Large intestine (tissue), 3 donors: Measurements from ENCODE around the gene MGST2. TPM values are rescaled to one million over a fixed set of nuclear protein-coding genes. Genes with fewer than 3 reads are reported as not detected.

ENCODE experiments used
- DNase-seq, 2 donors: peaks; one replicate each; pipeline versions ENCODE4 v3.0.0 to v3.0.0-alpha.2; 2013
- H3K27ac ChIP-seq: one replicate; pipeline ENCODE4 v1.5.1; 2013; ENCODE audit warnings: low read length
- H3K27me3 ChIP-seq: 2 replicates; pipeline ENCODE4 v1.6.1; 2013; ENCODE audit warnings: low read length; ENCODE audit not compliant: control insufficient read depth, insufficient read depth
- H3K36me3 ChIP-seq: 2 replicates; pipeline ENCODE4 v1.6.1; 2013; ENCODE audit warnings: low read length; ENCODE audit not compliant: control insufficient read depth, insufficient read depth
- H3K4me1 ChIP-seq: one replicate; pipeline ENCODE4 v1.6.1; 2013; ENCODE audit warnings: low read length; ENCODE audit not compliant: control insufficient read depth, insufficient read depth
- H3K4me3 ChIP-seq: one replicate; pipeline ENCODE4 v1.5.1; 2013; ENCODE audit warnings: low read length
- H3K9me3 ChIP-seq: one replicate; pipeline ENCODE4 v1.6.1; 2013; ENCODE audit warnings: mild to moderate bottlenecking, low read depth, low read length, moderate library complexity; ENCODE audit not compliant: control insufficient read depth
- WGBS: methylation state at CpG from one replicate; pipeline ENCODE4 v1.1.5; 2013; ENCODE audit warnings: low lambda C conversion rate; ENCODE audit not compliant: insufficient coverage; 5-methylcytosine and 5-hydroxymethylcytosine counted together
- polyA plus RNA-seq: library from polyadenylated mRNA; unstranded; fragments of 120-200 nt; gene quantifications from one replicate; pipeline ENCODE4 v1.2.1, GENCODE V29; 2013

The MGST2 gene
- polyA plus RNA-seq, 1 donor = 126 TPM

DNA sequence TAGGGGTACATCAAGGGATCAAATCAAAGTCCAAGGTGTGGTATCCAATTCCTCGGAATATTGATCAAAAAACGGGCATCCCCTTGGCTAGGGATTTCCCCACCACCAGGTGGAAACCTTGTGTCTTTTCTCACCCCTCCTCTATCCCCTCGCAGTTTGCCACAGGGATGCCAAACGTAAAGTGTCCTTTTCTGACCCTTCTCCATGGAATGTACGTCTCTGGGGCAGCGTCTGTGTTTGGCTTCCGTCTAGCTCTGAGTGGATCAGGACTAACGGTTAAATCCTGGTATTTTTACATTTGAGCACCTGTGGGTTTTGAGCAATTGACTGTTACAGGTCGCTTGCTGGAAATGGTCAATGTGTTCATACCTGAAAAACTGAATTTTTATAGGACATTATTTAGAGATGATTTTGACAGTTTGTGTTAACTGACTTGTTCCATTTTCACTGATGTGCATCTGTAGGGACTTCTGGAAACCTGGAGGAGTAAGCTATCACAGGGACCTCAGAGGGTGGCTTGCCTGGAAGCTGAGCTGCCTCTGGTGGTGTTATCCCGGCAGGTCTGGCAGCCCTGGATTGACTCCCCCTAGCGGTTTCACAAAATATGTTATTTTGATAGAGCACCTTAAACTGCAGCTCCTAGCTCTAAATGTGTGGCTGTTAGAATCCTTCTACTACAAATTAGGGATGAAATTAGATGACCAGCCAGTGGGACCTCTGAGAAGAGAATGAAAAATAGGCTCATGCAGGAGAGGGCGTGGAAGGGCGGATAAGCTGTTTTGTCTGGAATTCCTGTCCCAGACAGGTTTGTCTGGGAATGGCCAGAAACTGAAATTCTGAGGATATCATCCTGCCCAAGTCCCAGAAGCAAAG lies 8.8 kb upstream of the MGST2 start:
- DNase-seq = peak; percentile 58 to 71
- Histone ChIP-seq H3K27ac (no peak overlapping the region), H3K4me3 (no peak overlapping the region), H3K4me1 (peaks cover 17% of the 10 kb centered on the region), H3K36me3 (no peaks in the 10 kb centered on the region), H3K27me3 (no peaks in the 10 kb centered on the region), H3K9me3 (no peaks in the 10 kb centered on the region)
- no CpG with 5 or more reads among the region's 13 CpGs for WGBS

DNA sequence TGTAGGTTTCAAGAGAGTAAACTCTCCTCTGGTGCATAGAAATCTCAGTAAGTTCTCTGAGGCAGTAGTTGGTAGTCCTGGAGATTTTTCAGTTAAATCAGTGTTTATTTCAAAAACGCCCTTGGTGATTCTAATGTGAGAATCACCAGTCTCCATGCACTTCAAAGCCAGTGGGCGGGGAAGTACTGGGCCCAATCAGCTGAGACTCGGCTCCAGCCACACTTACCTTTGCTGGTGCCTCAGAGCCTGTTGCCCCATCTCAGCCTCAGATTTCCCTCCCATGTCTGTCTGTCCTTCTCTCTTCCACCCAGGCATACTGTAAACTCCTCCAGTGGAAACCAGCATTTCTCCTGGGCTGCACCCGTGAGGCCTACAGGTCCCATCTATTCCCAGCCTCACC lies 7.4 kb upstream of the MGST2 start:
- H3K27ac ChIP-seq = no peak overlapping the region
- H3K27me3 ChIP-seq = no peaks in the 10 kb centered on the region
- WGBS = 100% methylated on average over 1 of the region's 4 CpGs
- H3K36me3 ChIP-seq = no peaks in the 10 kb centered on the region
- H3K9me3 ChIP-seq = no peaks in the 10 kb centered on the region
- peaks cover 17% of the 10 kb centered on the region for H3K4me1 ChIP-seq
- H3K4me3 ChIP-seq = no peak overlapping the region
- DNase-seq = no peak

DNA sequence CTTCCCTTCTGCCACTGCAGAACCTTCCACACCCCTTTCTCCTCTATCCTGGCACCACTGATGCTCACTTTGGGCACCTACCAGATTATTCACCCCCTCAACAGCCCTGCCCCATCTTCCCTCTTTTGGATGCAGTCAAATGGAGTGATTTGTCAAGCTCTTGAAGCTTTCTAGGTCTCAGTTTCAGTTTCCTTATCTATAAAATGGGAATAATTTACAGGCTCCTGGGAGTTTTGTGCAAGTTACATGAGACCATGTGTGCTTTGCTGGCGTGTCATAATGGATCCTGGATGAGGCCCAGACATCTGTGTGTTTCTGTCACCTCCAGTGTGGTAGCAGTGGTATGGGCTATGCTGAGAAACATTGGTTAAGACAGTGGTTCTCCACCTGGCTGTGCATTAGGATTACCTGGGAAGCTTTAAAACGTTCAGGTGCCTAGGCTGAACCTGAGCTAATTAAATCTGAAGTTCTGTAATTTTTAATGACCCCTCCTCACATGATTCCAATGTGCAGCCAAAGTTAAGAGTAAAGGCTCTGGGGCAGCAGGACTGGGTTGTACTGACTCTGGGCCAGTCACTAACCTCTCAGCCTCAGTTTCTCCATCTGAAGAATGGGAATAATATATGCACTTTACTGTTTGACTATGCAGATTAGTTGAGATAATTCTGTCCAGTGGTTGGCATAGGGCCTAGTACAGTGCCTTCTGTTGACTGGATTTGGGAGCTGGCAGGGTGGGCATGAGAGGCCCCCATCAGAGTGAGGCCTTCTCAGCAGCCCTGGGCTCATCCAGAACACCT lies 6.8 kb upstream of the MGST2 start:
- WGBS = no CpG with 5 or more reads among the region's 2 CpGs
- no peak overlapping the region for H3K27ac ChIP-seq
- H3K27me3 ChIP-seq = no peaks in the 10 kb centered on the region
- H3K4me1 ChIP-seq = peaks cover 21% of the 10 kb centered on the region
- no peaks in the 10 kb centered on the region for H3K9me3 ChIP-seq
- DNase-seq = no peak
- H3K36me3 ChIP-seq = no peaks in the 10 kb centered on the region
- no peak overlapping the region for H3K4me3 ChIP-seq

DNA sequence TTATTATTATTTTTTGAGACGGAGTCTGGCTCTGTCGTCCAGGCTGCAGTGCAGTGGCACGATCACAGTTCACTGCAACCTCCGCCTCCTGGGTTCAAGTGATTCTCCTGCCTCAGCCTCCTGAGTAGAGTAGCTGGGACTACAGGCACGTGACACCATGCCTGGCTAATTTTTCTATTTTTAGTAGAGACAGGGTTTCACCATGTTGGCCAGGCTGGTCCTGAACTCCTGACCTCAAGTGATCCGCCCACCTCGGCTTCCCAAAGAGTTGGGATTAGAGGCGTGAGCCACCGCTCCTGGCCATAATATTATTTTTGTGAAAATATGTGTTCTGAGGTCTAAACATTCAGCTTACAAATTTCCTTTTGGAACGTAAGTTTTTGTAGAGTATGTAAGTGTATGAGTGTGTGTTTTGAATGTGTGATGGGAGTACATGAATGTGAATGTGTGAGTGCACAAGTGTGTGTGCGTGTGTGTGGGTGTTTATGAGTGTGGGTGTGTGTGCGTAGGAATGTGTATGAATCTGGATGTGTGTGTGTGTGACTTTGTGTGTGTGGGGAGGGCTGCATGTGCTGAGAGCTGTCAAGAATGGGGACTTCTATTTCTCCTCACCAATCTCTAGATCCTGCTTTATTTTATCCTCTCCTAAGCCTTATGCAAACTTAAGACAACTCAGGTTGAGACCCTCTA lies 5.7 kb upstream of the MGST2 start:
- H3K27ac ChIP-seq = peak overlapping the region; percentile 71
- no peaks in the 10 kb centered on the region for H3K27me3 ChIP-seq
- no peak overlapping the region for H3K4me3 ChIP-seq
- no peak for DNase-seq
- H3K9me3 ChIP-seq = no peaks in the 10 kb centered on the region
- WGBS = 100% methylated on average over 2 of the region's 12 CpGs
- H3K36me3 ChIP-seq = no peaks in the 10 kb centered on the region
- H3K4me1 ChIP-seq = peaks cover 31% of the 10 kb centered on the region

DNA sequence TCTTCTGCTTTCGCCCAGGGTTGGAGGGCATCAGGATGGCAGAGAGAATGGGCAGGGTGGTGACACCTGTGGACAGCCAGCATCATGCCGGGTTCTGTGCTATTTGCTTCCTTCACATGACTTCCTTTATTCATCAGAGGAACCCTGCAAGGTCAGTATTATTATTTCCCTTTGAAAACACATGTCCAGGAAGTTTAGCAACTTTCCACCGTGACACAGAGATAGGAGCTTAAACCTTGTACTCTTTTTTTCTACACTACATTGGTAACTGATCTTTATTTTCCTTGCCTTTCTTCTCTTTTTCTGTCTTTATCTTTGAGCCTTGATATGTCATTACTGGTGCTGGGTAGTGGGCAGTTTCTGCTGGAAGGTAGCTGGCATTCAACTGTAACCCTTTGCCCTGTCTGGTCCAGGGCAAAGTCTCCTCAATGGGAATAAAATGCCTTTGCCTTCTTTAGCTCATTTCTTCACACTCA lies 5.0 kb upstream of the MGST2 start:
- Histone ChIP-seq H3K27ac (peak overlapping the region; percentile 71), H3K9me3 (no peaks in the 10 kb centered on the region), H3K4me1 (peaks cover 38% of the 10 kb centered on the region), H3K36me3 (no peaks in the 10 kb centered on the region), H3K4me3 (no peak overlapping the region), H3K27me3 (no peaks in the 10 kb centered on the region)
- DNase-seq = peak; percentile 83 to 92
- WGBS = 0% methylated on average over 1 of the region's 3 CpGs

DNA sequence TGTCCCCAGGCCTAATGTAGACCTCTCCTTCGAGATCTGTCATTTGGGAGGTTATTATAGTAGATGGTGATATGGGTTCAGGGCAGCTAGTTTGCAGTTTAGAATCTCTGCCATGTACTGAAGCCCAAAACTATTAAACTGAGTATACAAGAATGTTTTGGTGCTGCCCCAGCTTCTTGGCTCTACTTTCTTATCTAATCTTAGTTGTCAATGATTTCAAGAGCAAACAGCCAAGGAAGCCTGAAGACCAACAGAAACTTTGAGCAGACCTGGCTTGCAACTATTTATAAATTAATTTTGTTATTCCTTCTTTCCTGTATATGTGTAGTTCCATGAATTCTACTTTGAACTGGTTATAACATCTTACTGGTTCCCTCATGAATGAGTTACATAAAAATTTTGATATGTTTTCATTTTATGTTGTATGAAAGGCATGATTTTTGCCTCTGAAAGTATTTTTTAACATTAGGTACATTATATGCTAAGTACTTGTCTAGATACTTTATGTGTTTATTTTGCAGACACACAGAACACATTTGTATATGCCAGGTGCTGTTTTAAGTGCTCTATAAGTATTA lies 2.0 kb upstream of the MGST2 start:
- peak in 1 of 2 donors; percentile 29 for DNase-seq
- peaks cover 40% of the 10 kb centered on the region for H3K4me1 ChIP-seq
- WGBS = no CpG with 5 or more reads among the region's 1 CpG

DNA sequence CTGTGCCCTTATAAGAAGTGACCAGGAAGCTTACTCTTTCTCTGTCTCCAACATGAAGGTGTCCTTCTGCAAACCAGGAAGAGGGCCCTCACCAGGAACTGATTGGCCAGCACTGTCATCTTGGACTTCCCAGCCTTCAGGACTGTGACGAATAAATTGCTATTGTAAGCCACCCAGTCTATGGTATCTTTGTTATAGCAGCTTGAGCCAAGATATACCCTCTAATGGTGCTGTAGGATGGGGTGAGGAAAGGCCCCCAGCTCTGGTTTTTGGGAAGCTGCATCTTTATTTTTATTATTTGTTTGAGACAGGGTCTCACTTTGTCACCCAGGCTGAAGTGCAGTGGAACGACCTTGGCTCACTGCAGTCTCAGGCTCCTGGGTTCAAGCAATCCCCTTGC lies 1.2 kb upstream of the MGST2 start:
- Histone ChIP-seq H3K9me3 (no peaks in the 10 kb centered on the region), H3K4me3 (no peak overlapping the region), H3K4me1 (peaks cover 48% of the 10 kb centered on the region), H3K27ac (peak overlapping the region; percentile 93), H3K36me3 (no peaks in the 10 kb centered on the region), H3K27me3 (no peaks in the 10 kb centered on the region)
- DNase-seq = peak in 1 of 2 donors; percentile 47
- no CpG with 5 or more reads among the region's 2 CpGs for WGBS

More for the DNA sequence above, 2.0 kb upstream of the MGST2 start:
- Histone ChIP-seq H3K4me3 (no peak overlapping the region), H3K36me3 (no peaks in the 10 kb centered on the region), H3K27ac (peak overlapping the region; percentile 93), H3K27me3 (no peaks in the 10 kb centered on the region), H3K9me3 (no peaks in the 10 kb centered on the region)

DNA sequence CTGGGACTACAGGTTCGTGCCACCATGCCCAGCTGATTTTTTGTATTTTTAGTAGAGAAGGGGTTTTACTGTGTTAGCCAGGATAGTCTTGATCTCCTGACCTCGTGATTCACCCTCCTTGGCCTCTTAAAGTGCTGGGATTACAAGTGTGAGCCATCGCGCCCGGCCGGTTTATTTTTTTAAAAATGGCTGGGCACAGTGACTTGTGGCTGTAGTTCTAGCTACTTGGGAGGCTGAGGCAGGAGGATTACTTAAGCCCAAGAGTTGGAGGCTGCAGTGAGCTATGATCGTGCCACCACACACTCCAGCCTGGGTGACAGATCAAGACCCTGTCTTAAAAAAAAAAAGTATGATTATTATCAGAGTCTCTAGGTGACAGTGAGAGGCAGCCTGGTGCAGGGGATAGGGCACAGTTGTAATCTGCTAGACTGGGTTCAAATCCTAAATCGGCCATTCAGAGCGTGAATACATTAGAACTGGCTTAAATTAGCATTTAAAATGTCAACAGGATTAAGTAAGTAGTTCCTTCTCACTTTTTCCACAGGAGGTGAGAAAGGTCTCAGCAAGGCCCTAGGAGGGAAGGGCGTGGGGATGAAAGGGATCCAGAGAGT lies 435 bp upstream of the MGST2 start:
- no peaks in the 10 kb centered on the region for H3K9me3 ChIP-seq
- peak in 1 of 2 donors; percentile 11 for DNase-seq
- no peaks in the 10 kb centered on the region for H3K36me3 ChIP-seq
- peak overlapping the region; percentile 57 for H3K4me3 ChIP-seq
- peaks cover 52% of the 10 kb centered on the region for H3K4me1 ChIP-seq
- H3K27ac ChIP-seq = peak overlapping the region; percentile 93
- WGBS = no CpG with 5 or more reads among the region's 10 CpGs
- H3K27me3 ChIP-seq = no peaks in the 10 kb centered on the region

DNA sequence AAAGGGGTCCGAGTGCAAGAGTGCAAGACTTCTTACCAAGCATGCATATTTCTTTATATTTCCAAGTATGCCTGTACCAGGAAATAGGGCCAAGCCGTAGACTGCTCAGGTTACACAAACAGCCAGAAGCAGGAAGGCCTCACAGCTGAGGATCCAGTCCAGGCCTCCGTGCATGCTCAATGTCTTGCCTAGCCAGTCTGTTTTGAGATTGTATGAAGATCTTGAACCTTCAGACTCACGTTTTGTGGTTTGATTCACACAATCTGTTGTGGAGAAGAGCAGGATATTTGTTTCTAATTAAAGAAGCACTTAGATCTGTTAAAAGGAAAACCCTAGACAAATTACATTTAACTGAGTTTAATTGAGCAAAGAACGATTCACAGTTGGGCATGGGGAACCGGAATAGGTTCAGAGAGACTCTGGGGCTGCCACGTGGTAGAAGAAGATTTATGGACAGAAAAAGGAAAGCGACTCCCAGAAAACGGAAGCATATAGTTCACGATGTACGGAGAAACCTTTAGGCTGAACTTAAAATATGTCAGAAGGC lies 1.2 kb downstream of the MGST2 start:
- WGBS = 19% methylated on average over 6 of the region's 11 CpGs
- Histone ChIP-seq H3K4me3 (peak overlapping the region; percentile 57), H3K36me3 (no peaks in the 10 kb centered on the region), H3K27ac (peak overlapping the region; percentile 93), H3K27me3 (no peaks in the 10 kb centered on the region), H3K4me1 (peaks cover 44% of the 10 kb centered on the region), H3K9me3 (no peaks in the 10 kb centered on the region)
- peak in 1 of 2 donors; percentile 80 for DNase-seq
